T-helper 2 cell treated with Interferon-gamma antibody and Interleukin-4, amounts not matched to agents 5 μg/mL and 100 μg/mL, for 36 hours (primary cell): ENCODE data around the gene MAGI1.
"Not testable (repeated sequence)": the region's sequence is repeated elsewhere in the genome, so short reads cannot be mapped to it uniquely, and the experiment has no call there.

Source experiments
- DNase-seq: peaks from one replicate; pipeline ENCODE4 v3.0.0; 2021; ENCODE audit warnings: low spot score
- H3K27ac Mint-ChIP-seq: one replicate; pipeline ENCODE4 v1.8.0; 2021; ENCODE audit warnings: mild to moderate bottlenecking, mixed read lengths
- H3K27me3 Mint-ChIP-seq: one replicate; pipeline ENCODE4 v1.8.0; 2021; ENCODE audit warnings: low read depth, mixed read lengths
- H3K36me3 Mint-ChIP-seq: one replicate; pipeline ENCODE4 v1.8.0; 2021; ENCODE audit warnings: low read depth, mixed read lengths
- H3K4me1 Mint-ChIP-seq: one replicate; pipeline ENCODE4 v1.8.0; 2021; ENCODE audit warnings: low read depth, mixed read lengths
- H3K4me3 Mint-ChIP-seq: one replicate; pipeline ENCODE4 v1.8.0; 2022; ENCODE audit warnings: mild to moderate bottlenecking, moderate library complexity, mixed read lengths
- H3K9me3 Mint-ChIP-seq: one replicate; pipeline ENCODE4 v1.8.0; 2021; ENCODE audit warnings: mixed read lengths

MAGI1 gene

GRCh38 chr3:65616563-65616962, 422.2 kb downstream of the MAGI1 start:
- no peak overlapping the region for H3K4me3 Mint-ChIP-seq

GRCh38 chr3:65615329-65615728, 423.4 kb downstream of the MAGI1 start:
- H3K27ac Mint-ChIP-seq: no peak overlapping the region
- H3K4me3 Mint-ChIP-seq: no peak overlapping the region
- H3K27me3 Mint-ChIP-seq: no peaks in the 10 kb centered on the region
- no peaks in the 10 kb centered on the region for H3K4me1 Mint-ChIP-seq
- no peak for DNase-seq
- no peaks in the 10 kb centered on the region for H3K9me3 Mint-ChIP-seq
- no peaks in the 10 kb centered on the region for H3K36me3 Mint-ChIP-seq

More at GRCh38 chr3:65616563-65616962, 422.2 kb downstream of the MAGI1 start:
- Mint-ChIP-seq H3K4me1 (no peaks in the 10 kb centered on the region), H3K27me3 (no peaks in the 10 kb centered on the region), H3K36me3 (no peaks in the 10 kb centered on the region), H3K9me3 (no peaks in the 10 kb centered on the region), H3K27ac (no peak overlapping the region)
- DNase-seq: no peak

GRCh38 chr3:65614585-65614984, 424.1 kb downstream of the MAGI1 start:
- Mint-ChIP-seq H3K27me3 (no peaks in the 10 kb centered on the region), H3K4me3 (no peak overlapping the region), H3K36me3 (no peaks in the 10 kb centered on the region), H3K9me3 (no peaks in the 10 kb centered on the region), H3K4me1 (no peaks in the 10 kb centered on the region), H3K27ac (no peak overlapping the region)
- DNase-seq: no peak

GRCh38 chr3:65607965-65608460, 430.7 kb downstream of the MAGI1 start:
- not testable (repeated sequence) for H3K27ac Mint-ChIP-seq

GRCh38 chr3:65607101-65607500, 431.6 kb downstream of the MAGI1 start:
- H3K9me3 Mint-ChIP-seq: peaks cover 4% of the 10 kb centered on the region
- H3K36me3 Mint-ChIP-seq: no peaks in the 10 kb centered on the region
- H3K27me3 Mint-ChIP-seq: no peaks in the 10 kb centered on the region
- no peak overlapping the region for H3K27ac Mint-ChIP-seq
- H3K4me3 Mint-ChIP-seq: no peak overlapping the region
- no peaks in the 10 kb centered on the region for H3K4me1 Mint-ChIP-seq
- DNase-seq: no peak

More at GRCh38 chr3:65607965-65608460, 430.7 kb downstream of the MAGI1 start:
- not testable (repeated sequence) for DNase-seq, H3K36me3 Mint-ChIP-seq, H3K4me1 Mint-ChIP-seq, H3K9me3 Mint-ChIP-seq, H3K27me3 Mint-ChIP-seq, H3K4me3 Mint-ChIP-seq

GRCh38 chr3:65605876-65606432, 432.8 kb downstream of the MAGI1 start:
- no peaks in the 10 kb centered on the region for H3K4me1 Mint-ChIP-seq
- DNase-seq: no peak
- H3K4me3 Mint-ChIP-seq: no peak overlapping the region
- H3K27ac Mint-ChIP-seq: no peak overlapping the region
- H3K27me3 Mint-ChIP-seq: no peaks in the 10 kb centered on the region
- no peaks in the 10 kb centered on the region for H3K36me3 Mint-ChIP-seq
- H3K9me3 Mint-ChIP-seq: peaks cover 4% of the 10 kb centered on the region

- Mint-ChIP-seq H3K36me3 (no peaks in the 10 kb centered on the region), H3K27ac (no peak overlapping the region), H3K4me3 (no peak overlapping the region), H3K4me1 (no peaks in the 10 kb centered on the region), H3K9me3 (peaks cover 4% of the 10 kb centered on the region), H3K27me3 (no peaks in the 10 kb centered on the region)
- DNase-seq: no peak
Measured at GRCh38 chr3:65604863-65605526, 433.7 kb downstream of the MAGI1 start.

GRCh38 chr3:65603631-65604030, 435.1 kb downstream of the MAGI1 start:
- peaks cover under 1% of the 10 kb centered on the region for H3K9me3 Mint-ChIP-seq
- H3K4me3 Mint-ChIP-seq: no peak overlapping the region
- no peaks in the 10 kb centered on the region for H3K4me1 Mint-ChIP-seq
- H3K27ac Mint-ChIP-seq: no peak overlapping the region
- DNase-seq: no peak
- no peaks in the 10 kb centered on the region for H3K27me3 Mint-ChIP-seq
- H3K36me3 Mint-ChIP-seq: no peaks in the 10 kb centered on the region

- Mint-ChIP-seq H3K9me3 (no peaks in the 10 kb centered on the region), H3K4me3 (no peak overlapping the region), H3K27ac (no peak overlapping the region)
Measured at GRCh38 chr3:65600888-65601287, 437.8 kb downstream of the MAGI1 start.

GRCh38 chr3:65597952-65598413, 440.7 kb downstream of the MAGI1 start:
- Mint-ChIP-seq H3K4me3 (no peak overlapping the region), H3K9me3 (no peaks in the 10 kb centered on the region), H3K27me3 (peaks cover 6% of the 10 kb centered on the region), H3K4me1 (no peaks in the 10 kb centered on the region), H3K36me3 (no peaks in the 10 kb centered on the region), H3K27ac (no peak overlapping the region)
- DNase-seq: no peak

More at GRCh38 chr3:65600888-65601287, 437.8 kb downstream of the MAGI1 start:
- H3K36me3 Mint-ChIP-seq: no peaks in the 10 kb centered on the region
- DNase-seq: no peak
- H3K27me3 Mint-ChIP-seq: peaks cover 6% of the 10 kb centered on the region
- H3K4me1 Mint-ChIP-seq: no peaks in the 10 kb centered on the region

- Mint-ChIP-seq H3K36me3 (no peaks in the 10 kb centered on the region), H3K9me3 (no peaks in the 10 kb centered on the region), H3K4me3 (no peak overlapping the region), H3K27ac (no peak overlapping the region), H3K4me1 (no peaks in the 10 kb centered on the region), H3K27me3 (peaks cover 6% of the 10 kb centered on the region)
- no peak for DNase-seq
Measured at GRCh38 chr3:65597226-65597951, 441.3 kb downstream of the MAGI1 start.

- Mint-ChIP-seq H3K27ac (no peak overlapping the region), H3K27me3 (peaks cover 6% of the 10 kb centered on the region), H3K4me3 (no peak overlapping the region), H3K4me1 (no peaks in the 10 kb centered on the region), H3K36me3 (no peaks in the 10 kb centered on the region), H3K9me3 (no peaks in the 10 kb centered on the region)
- DNase-seq: no peak
Measured at GRCh38 chr3:65596571-65597225, 442.0 kb downstream of the MAGI1 start.

- H3K4me1 Mint-ChIP-seq: no peaks in the 10 kb centered on the region
- no peak overlapping the region for H3K27ac Mint-ChIP-seq
- H3K27me3 Mint-ChIP-seq: peaks cover 6% of the 10 kb centered on the region
- no peak for DNase-seq
- no peak overlapping the region for H3K4me3 Mint-ChIP-seq
- H3K36me3 Mint-ChIP-seq: no peaks in the 10 kb centered on the region
- H3K9me3 Mint-ChIP-seq: no peaks in the 10 kb centered on the region
Measured at GRCh38 chr3:65596029-65596300, 442.8 kb downstream of the MAGI1 start.
